GM20000 (cell line): ENCODE data around the gene UBE2R2.
A peak's percentile ranks its signal among the peaks of the same experiment; 100 is the strongest.

Experiments
- DNase-seq: peaks from one replicate; pipeline ENCODE4 v3.0.0; 2012; ENCODE audit warnings: low spot score
- TF ChIP-seq, protein P1 (sequence below): IDR thresholded peaks from 2 replicates; pipeline ENCODE4 v1.5.1; 2012; ENCODE audit warnings: mild to moderate bottlenecking, control low read depth; ENCODE audit errors: extremely low read depth, missing control alignments

Gene UBE2R2

DNA sequence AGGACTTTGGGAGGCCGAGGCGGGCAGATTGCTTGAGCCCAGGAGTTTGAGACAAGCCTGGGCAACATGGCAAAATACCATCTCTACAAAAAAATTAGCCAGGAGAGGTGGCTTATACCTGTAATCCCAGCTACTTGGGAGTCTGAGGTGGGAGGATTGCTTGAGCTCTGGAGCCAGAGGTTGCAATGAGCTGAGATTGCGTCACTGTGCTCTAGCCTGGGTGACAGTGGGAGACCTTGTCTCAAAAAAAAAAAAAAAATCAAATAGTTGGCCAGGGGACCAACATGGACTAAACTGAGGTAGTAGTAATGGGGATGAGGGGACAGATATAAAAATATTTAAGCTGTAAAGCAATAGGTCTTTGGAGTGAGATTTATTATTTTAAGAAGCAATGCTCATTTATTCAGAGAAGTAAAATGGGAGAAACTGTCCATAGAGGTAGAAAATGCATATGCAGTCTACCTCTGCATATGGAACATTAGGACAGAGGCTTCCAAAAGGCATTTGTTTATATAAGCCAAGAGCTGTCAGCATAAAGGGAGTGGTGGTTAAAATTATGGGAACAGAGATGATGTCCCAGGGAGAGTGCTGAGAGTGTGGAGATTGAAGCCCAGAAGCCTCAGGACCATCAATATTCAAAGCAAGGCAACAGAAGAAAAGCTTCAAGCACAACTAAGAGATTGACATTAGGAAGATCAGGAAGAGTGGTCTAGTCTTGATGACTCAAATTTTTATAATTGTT is 98.1 kb downstream of the UBE2R2 start:
- no peak for DNase-seq
- TF ChIP-seq, protein P1, sequence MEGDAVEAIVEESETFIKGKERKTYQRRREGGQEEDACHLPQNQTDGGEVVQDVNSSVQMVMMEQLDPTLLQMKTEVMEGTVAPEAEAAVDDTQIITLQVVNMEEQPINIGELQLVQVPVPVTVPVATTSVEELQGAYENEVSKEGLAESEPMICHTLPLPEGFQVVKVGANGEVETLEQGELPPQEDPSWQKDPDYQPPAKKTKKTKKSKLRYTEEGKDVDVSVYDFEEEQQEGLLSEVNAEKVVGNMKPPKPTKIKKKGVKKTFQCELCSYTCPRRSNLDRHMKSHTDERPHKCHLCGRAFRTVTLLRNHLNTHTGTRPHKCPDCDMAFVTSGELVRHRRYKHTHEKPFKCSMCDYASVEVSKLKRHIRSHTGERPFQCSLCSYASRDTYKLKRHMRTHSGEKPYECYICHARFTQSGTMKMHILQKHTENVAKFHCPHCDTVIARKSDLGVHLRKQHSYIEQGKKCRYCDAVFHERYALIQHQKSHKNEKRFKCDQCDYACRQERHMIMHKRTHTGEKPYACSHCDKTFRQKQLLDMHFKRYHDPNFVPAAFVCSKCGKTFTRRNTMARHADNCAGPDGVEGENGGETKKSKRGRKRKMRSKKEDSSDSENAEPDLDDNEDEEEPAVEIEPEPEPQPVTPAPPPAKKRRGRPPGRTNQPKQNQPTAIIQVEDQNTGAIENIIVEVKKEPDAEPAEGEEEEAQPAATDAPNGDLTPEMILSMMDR: no peak

DNA sequence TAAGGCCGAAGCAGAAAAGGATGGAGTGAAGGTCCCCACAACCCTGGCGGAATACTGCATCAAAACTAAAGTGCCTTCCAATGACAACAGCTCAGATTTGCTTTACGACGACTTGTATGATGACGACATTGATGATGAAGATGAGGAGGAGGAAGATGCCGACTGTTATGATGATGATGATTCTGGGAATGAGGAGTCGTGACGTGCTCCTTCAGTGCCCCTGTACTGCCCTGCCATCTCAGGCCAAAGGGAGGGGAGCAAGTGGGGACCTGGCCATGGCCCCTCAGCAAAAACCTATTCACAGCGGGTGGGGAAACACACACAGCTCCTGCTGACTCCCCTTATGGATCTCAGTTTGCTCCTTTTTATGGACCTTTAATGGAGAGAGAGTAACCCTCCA is 100.1 kb downstream of the UBE2R2 start:
- no peak for DNase-seq
- TF ChIP-seq, protein P1: no peak

DNA sequence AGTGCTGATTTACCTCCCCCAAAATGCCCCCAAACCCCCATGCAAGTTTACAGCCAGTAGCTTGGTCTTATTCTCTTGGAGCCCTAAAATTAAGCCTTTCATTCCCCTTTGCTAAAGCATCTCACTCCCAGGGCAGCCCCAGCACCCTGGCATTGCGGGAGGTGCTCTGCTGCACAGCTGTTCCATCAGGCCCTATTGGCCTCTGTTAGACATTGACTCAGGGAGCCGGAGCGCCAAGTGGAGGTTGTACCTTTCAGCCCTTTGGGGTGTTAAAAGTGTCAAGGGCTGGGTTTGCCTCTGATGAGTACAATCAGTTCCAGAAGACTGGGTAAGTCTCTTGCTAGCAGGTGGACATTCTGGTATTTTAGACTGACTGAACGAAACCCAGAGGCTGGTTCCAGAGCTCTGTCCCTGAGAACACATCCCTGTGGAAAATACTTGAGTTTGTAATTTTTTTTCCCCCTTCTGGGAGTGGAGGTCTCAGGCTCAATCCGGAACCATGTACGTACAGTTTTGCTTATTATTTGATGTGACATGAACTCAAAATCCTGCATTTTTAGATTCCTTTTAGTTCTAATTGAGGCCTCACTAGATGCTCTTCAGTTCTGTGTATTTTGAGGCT is 102.4 kb downstream of the UBE2R2 start:
- DNase-seq: no peak
- TF ChIP-seq, protein P1: no peak

DNA sequence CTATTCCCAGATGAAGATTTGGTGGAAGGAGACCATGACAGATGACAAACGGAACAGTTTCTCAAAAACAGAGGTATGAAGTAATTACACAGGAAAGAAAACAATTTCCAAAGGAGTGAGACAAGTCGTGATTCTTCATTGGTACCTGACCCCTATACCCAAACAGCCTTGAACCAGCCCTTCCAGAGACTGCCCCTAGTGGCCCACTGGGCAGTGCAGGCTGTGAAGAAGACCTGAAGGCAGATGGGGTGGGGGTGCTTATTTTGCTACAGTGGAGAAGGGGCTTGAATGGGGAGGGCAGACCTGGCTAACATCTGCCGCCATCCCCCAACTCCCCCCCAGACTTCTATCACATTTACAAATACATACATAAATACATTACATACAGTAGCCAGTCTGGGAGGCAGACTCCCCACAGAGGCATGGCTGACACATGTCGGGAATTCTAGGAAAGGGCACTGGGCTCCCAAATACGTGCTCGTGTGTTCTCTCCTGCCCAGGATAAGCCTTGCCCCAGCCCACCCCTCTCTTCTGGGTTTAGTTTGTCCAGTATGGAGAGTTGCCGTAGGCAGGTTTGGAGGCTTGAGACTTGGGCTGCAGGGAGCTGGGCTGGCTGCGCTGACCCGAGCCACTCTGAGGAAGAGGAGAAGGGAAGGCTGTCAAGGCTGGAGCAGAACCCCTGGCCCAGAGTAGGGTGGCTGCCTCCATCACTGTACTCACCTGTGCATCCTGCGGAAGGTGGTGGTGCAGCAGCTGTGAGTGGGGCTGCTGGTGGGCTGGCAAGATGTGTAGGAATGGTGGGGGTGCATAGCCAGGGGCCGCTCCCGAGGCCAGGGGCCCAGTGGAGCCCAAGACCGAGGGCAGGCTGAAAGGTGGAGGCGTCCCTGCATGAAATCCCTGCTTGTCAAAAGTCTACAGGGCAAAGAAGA is 105.3 kb downstream of the UBE2R2 start:
- peak; percentile 46 for DNase-seq
- TF ChIP-seq, protein P1: peak; percentile 21

DNA sequence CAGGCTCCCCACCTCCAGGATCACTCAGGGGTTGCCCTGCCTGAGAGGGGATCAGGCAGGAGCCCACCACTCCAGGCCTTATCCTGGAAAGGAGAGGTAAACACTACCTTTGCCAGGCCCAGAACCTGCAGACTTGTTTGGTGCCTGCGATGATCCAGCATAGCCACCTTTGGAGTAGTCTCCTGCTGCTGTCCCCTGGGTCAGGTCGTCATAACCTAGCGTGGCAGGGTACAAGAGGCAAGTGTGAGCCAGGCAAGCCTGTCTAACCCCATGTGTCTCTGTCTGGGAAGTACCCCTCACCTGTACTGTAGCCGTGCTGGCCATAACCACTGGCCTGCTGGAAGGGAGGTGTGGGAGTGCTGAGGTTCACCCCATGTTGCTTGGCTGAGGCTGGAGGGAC is 106.1 kb downstream of the UBE2R2 start:
- TF ChIP-seq, protein P1: no peak
- DNase-seq: no peak

DNA sequence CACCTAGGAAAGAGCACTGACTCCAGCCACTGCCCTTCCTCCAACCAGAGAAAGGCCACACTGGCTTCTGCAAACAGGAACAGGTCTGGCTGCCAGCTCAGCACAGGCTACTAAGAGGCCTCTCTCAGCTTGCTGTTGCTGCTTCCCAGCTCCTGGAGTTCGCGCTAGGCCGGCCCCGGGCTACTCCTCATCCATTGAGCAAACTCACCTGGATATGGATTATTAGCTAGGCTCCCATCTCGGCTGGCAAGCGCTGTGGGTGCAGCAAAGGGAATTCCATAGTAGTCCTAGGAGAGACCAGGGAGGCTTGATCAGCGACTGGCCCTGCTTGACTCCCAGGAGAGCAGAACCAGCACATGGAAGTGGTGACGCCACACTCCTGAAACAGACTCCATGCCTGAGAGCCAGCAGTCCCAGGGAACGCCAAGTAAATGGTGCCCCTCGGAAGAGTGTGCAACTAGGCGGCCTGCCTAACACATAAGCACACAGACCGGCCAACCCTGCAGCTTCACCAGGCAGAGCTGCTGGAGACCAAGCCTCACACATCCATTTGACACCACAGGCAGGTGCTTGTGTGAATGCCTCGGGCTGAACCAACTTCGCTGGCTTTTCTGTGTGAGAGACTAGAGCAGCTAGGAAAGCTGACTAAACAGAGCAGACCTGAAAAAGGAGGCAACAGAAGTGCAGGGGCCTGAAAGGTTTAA is 107.2 kb downstream of the UBE2R2 start:
- TF ChIP-seq, protein P1: no peak

More for the DNA sequence above, 107.2 kb downstream of the UBE2R2 start:
- no peak for DNase-seq
